Measurements from ENCODE around the gene ALOX12B. TPM values are rescaled to one million over a fixed set of nuclear protein-coding genes. Genes with fewer than 3 reads are reported as not detected.

Gene ALOX12B
- total and polyA plus RNA-seq, 2 donors (not counting 1 experiment from before 2014, with no cell fraction given): 0.57 to 0.69 TPM

DNA sequence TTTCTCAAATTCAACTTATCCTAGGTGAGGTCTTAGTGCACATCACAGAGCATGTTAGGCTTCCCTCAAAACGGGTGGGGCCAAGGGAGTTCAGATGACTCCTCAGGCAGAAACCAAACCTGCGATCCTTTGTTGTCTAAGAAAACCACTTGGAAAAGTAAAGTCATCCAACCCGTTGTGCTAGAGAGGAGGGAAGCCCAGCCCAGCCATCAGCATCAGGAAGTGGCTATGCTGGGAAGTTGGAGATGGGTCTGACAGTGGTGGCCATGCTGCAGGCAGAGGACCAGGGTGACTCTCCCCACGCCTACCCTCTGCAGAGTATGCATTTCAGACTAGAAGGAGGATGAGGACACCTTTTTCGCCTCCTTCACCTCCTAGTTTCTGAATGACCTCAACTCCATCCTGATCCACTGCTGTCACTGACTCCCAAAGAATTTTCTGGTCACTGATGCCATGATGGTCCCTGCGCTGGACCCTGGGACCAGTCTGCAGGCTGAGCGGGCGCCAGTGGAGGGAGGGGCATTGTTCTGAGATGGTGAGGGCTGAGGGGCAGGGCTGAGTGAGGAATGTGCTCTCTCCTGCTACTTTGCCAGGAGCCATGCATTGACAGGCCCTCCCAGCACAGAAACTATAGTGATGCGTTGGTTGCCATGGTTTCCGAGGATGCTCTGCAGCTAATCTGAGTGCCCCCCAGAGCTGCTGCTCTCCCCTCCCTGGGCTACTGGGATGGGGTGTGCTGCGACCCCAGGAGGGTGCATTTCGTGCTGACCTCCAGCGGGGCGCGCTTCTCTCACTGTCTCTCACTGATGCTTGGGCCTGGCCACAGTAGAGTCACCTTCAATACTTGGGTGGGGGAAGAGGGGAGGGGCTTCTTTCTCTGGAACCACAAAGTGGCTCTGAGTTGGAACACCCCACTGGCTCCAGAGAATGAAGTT lies 20.4 kb downstream of the ALOX12B start:
- 88% methylated on average over 10 of the region's 15 CpGs for whole genome bisulfite sequencing (ENCODE audit: insufficient coverage)
- H3K27ac ChIP-seq (ENCODE audit: low read length in 2 of 2): no peak overlapping the region
- H3K9ac ChIP-seq (ENCODE audit: low read length): no peak overlapping the region
- H3K27me3 Mint-ChIP-seq: peaks cover 48% of the 10 kb centered on the region
- H3K27me3 ChIP-seq (replicated peaks in 1 of 4; ENCODE audit: control extremely low read depth in 1 of 4, control insufficient read depth in 3 of 4, insufficient read depth in 4 of 4, low read length in 3 of 4): peaks cover 0 to 50% (median 31%) of the 10 kb centered on the region in 4 experiments
- H3K27ac Mint-ChIP-seq: no peak overlapping the region
- CTCF ChIA-PET: interaction anchor here (1.4 kb wide), 1 partner anchor 8 kb away, joined by 3 read pairs; no protein-coding TSS in a partner anchor
- POLR2A ChIA-PET: no interaction called here
- no peaks in the 10 kb centered on the region for H3K9me3 Mint-ChIP-seq (ENCODE audit: insufficient read depth)
- no peak overlapping the region for H3K4me2 ChIP-seq (replicated peaks; ENCODE audit: low read depth, low read length, poor library complexity, severe bottlenecking)
- ATAC-seq (ENCODE audit: low read depth): no peak
- no peak overlapping the region for H3K4me3 Mint-ChIP-seq
- H3K79me2 ChIP-seq (ENCODE audit: control insufficient read depth, insufficient read depth, low read length): no peaks in the 10 kb centered on the region
- peaks cover under 1 to 5% of the 10 kb centered on the region in 2 donors for H3K4me1 ChIP-seq (ENCODE audit: control insufficient read depth in 2 of 2, insufficient read depth in 2 of 2, low read length in 2 of 2)
- no peak for DNase-seq
- H3K9me3 ChIP-seq (ENCODE audit: control extremely low read depth in 1 of 3, control insufficient read depth in 2 of 3, insufficient read depth in 1 of 3, low read length in 2 of 3): peaks cover 0 to 11% (median 0%) of the 10 kb centered on the region in 3 donors
- TF ChIP-seq EZH2 (IDR thresholded peaks at IDR 0.05; ENCODE audit: borderline replicate concordance, insufficient read depth, low read depth, low read length, poor library complexity, severe bottlenecking): no peak
- intact Hi-C loops (cut with micrococcal nuclease): loop anchor here (10.0 kb wide), 1 partner anchor 1458 kb away; no protein-coding TSS in a partner anchor
- H3K36me3 ChIP-seq (replicated peaks in 1 of 2; ENCODE audit: control extremely low read depth in 1 of 2, control insufficient read depth in 1 of 2, extremely low read depth in 1 of 2, insufficient read depth in 2 of 2, low read length in 1 of 2): no peaks in the 10 kb centered on the region
- H4K20me1 ChIP-seq (ENCODE audit: control insufficient read depth, insufficient read depth, low read length, poor library complexity, severe bottlenecking): no peaks in the 10 kb centered on the region
- H3K4me1 Mint-ChIP-seq: peaks cover 3% of the 10 kb centered on the region
- no peak overlapping the region for H3K4me3 ChIP-seq (ENCODE audit: control extremely low read depth in 1 of 5, extremely low read depth in 1 of 5, insufficient read depth in 1 of 5, low read depth in 2 of 5, low read length in 4 of 5)
- no peak overlapping the region for H2AFZ ChIP-seq (ENCODE audit: insufficient read depth, low read depth, low read length, poor library complexity, severe bottlenecking)

DNA sequence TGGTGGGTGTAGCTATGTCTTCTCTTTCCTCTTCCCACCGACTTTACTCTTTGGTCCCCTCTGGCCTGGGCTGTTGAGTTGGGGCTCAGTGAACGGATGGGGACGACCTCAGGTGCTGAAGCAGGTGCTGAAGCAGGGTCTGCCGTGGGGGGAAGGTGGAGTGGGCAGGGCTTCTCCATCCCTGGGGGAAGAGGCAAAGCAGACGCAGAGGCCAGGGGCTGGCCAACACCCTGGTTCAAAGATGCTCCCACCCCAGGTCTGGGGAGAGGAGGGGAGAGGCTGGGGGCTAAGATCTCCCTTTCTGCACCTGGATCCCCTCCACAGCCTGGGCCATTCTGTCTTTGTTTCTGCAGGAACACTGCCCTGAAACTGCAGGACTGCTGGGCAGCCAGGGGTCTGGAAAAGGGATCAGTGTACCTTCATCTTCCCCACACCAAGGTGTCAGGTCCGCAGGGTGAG lies 22.9 kb downstream of the ALOX12B start:
- ChIA-PET POLR2A (no interaction called here), CTCF (no interaction called here)
- no peak for ATAC-seq (ENCODE audit: low read depth)
- Histone ChIP-seq H3K36me3 (replicated peaks in 1 of 2; ENCODE audit: control extremely low read depth in 1 of 2, control insufficient read depth in 1 of 2, extremely low read depth in 1 of 2, insufficient read depth in 2 of 2, low read length in 1 of 2) (no peaks in the 10 kb centered on the region), H3K27me3 (replicated peaks in 1 of 4; ENCODE audit: control extremely low read depth in 1 of 4, control insufficient read depth in 3 of 4, insufficient read depth in 4 of 4, low read length in 3 of 4) (peaks cover 0 to 43% (median 20%) of the 10 kb centered on the region in 4 experiments), H3K4me3 (ENCODE audit: control extremely low read depth in 1 of 5, extremely low read depth in 1 of 5, insufficient read depth in 1 of 5, low read depth in 2 of 5, low read length in 4 of 5) (no peak overlapping the region), H3K27ac (ENCODE audit: low read length in 2 of 2) (no peak overlapping the region), H3K9ac (ENCODE audit: low read length) (no peak overlapping the region), H3K4me1 (ENCODE audit: control insufficient read depth in 2 of 2, insufficient read depth in 2 of 2, low read length in 2 of 2) (no peaks in the 10 kb centered on the region), H2AFZ (ENCODE audit: insufficient read depth, low read depth, low read length, poor library complexity, severe bottlenecking) (no peak overlapping the region), H3K79me2 (ENCODE audit: control insufficient read depth, insufficient read depth, low read length) (no peaks in the 10 kb centered on the region), H3K9me3 (ENCODE audit: control extremely low read depth in 1 of 3, control insufficient read depth in 2 of 3, insufficient read depth in 1 of 3, low read length in 2 of 3) (peaks cover 0 to 3% (median 0%) of the 10 kb centered on the region in 3 donors), H4K20me1 (ENCODE audit: control insufficient read depth, insufficient read depth, low read length, poor library complexity, severe bottlenecking) (no peaks in the 10 kb centered on the region), H3K4me2 (replicated peaks; ENCODE audit: low read depth, low read length, poor library complexity, severe bottlenecking) (no peak overlapping the region)
- H3K4me3 Mint-ChIP-seq: no peak overlapping the region
- TF ChIP-seq CTCF (IDR thresholded peaks at IDR 0.05): no peak
- TF ChIP-seq EZH2 (IDR thresholded peaks at IDR 0.05; ENCODE audit: borderline replicate concordance, insufficient read depth, low read depth, low read length, poor library complexity, severe bottlenecking): no peak
- intact Hi-C loops (cut with micrococcal nuclease): loop anchor here (10.0 kb wide), 1 partner anchor 1460 kb away; no protein-coding TSS in a partner anchor
- no peaks in the 10 kb centered on the region for H3K9me3 Mint-ChIP-seq (ENCODE audit: insufficient read depth)
- WGBS (ENCODE audit: insufficient coverage): 100% methylated on average over 1 of the region's 6 CpGs
- H3K27me3 Mint-ChIP-seq: peaks cover 46% of the 10 kb centered on the region
- no peak for DNase-seq
- peaks cover 3% of the 10 kb centered on the region for H3K4me1 Mint-ChIP-seq
- H3K27ac Mint-ChIP-seq: no peak overlapping the region

All from B cell (primary cell).